Thyroid gland (tissue), 4 donors: ENCODE measurements around the gene SLAMF6. TPM values are rescaled to one million over a fixed set of nuclear protein-coding genes. Genes with fewer than 3 reads are reported as not detected.
"Not testable (repeated sequence)": the region's sequence is repeated elsewhere in the genome, so short reads cannot be mapped to it uniquely, and the experiment has no call there.

Source experiments
- DNase-seq, 2 donors: peaks; one replicate each; pipeline ENCODE4 v3.0.0-alpha.2; 2019
- H3K27ac ChIP-seq, 3 donors: fragments of 200-600 bp; sonication (generic); 1 replicate in 2 of 3; 2 replicates in 1 of 3; pipeline ENCODE4 v1.5.1; 2016 to 2019; ENCODE audit warnings: mild to moderate bottlenecking in 1 of 3, moderate library complexity in 1 of 3
- H3K27me3 ChIP-seq: fragments of 200-600 bp; sonication (generic); one replicate; pipeline ENCODE4 v1.5.1; 2019
- H3K36me3 ChIP-seq, 2 donors: fragments of 200-600 bp; sonication (generic); one replicate each; pipeline ENCODE4 v1.5.1; 2016 to 2019
- H3K4me1 ChIP-seq, 2 donors: fragments of 200-600 bp; sonication (generic); one replicate each; pipeline ENCODE4 v1.5.1; 2017 to 2019
- H3K4me3 ChIP-seq, 3 donors: fragments of 200-600 bp; sonication (generic); replicated peaks in 1 of 3; 1 replicate in 2 of 3; 2 replicates in 1 of 3; pipeline ENCODE4 v1.5.1; 2016; ENCODE audit warnings: mild to moderate bottlenecking in 1 of 3
- H3K9me3 ChIP-seq: fragments of 200-600 bp; sonication (generic); one replicate; pipeline ENCODE4 v1.5.1; 2017
- CTCF ChIP-seq, 6 experiments: fragments of 200-600 bp in 3 of 6; fragments of 450-650 bp in 3 of 6; sonication (generic) in 3 of 6; IDR thresholded peaks; one replicate each; pipeline ENCODE4 v1.5.1; 2016 to 2019; ENCODE audit warnings: antibody characterized with exemption in 6 of 6, mild to moderate bottlenecking in 2 of 6, inconsistent platforms in 1 of 6, moderate library complexity in 1 of 6
- POLR2A ChIP-seq, 2 donors: fragments of 450-650 bp; IDR thresholded peaks; one replicate each; pipeline ENCODE4 v1.6.1; 2017; ENCODE audit warnings: antibody characterized with exemption in 2 of 2, mild to moderate bottlenecking in 2 of 2, moderate library complexity in 1 of 2
- WGBS, 2 donors: methylation state at CpG; one replicate each; pipeline ENCODE4 v1.1.5; 2017; 5-methylcytosine and 5-hydroxymethylcytosine counted together
- intact Hi-C: fragments of 100-400 bp; cut with DNase I; formaldehyde crosslinking; loops from one replicate; pipeline ENCODE4 v1.15.1; 2023
- total RNA-seq, 4 donors: library from RNA; depleted of rRNA; stranded (reverse); fragments of >200 nt; gene quantifications; one replicate each; pipeline ENCODE4 v1.2.3, GENCODE V29; 2016

Gene SLAMF6
- total RNA-seq, 4 donors from 2014 or later = 1.3 to 3.6 (median 1.7) TPM

GRCh38 chr1:160504651-160505050 is 18.4 kb downstream of the SLAMF6 start:
- no peak overlapping the region for H3K4me3 ChIP-seq
- DNase-seq = no peak
- intact Hi-C loops = no loop called here
- no peaks in the 10 kb centered on the region for H3K36me3 ChIP-seq
- H3K27ac ChIP-seq = no peak overlapping the region
- no peaks in the 10 kb centered on the region for H3K4me1 ChIP-seq
- TF ChIP-seq POLR2A (IDR thresholded peaks at IDR 0.05) (no peak), CTCF (IDR thresholded peaks at IDR 0.05) (no peak)
- H3K27me3 ChIP-seq = no peaks in the 10 kb centered on the region
- no peaks in the 10 kb centered on the region for H3K9me3 ChIP-seq
- 89 to 93% methylated on average over 2 of the region's 2 CpGs for WGBS, 2 donors

- Histone ChIP-seq H3K36me3 (no peaks in the 10 kb centered on the region), H3K9me3 (no peaks in the 10 kb centered on the region), H3K27ac (no peak overlapping the region), H3K4me3 (no peak overlapping the region), H3K4me1 (no peaks in the 10 kb centered on the region), H3K27me3 (no peaks in the 10 kb centered on the region)
- TF ChIP-seq POLR2A (IDR thresholded peaks at IDR 0.05) = no peak
- WGBS, 2 donors = 91 to 95% methylated on average over 6 of the region's 6 CpGs
- DNase-seq = no peak
- intact Hi-C loops = no loop called here
These were observed 20.0 kb downstream of the SLAMF6 start for GRCh38 chr1:160503087-160503486.

GRCh38 chr1:160500321-160500990 is 22.6 kb downstream of the SLAMF6 start:
- Histone ChIP-seq H3K4me3 (no peak overlapping the region), H3K27me3 (no peaks in the 10 kb centered on the region), H3K36me3 (no peaks in the 10 kb centered on the region), H3K27ac (no peak overlapping the region), H3K9me3 (no peaks in the 10 kb centered on the region), H3K4me1 (no peaks in the 10 kb centered on the region)
- DNase-seq = no peak
- 48 to 74% methylated on average over 1 of the region's 1 CpG for WGBS, 2 donors
- TF ChIP-seq POLR2A (IDR thresholded peaks at IDR 0.05) = no peak
- TF ChIP-seq CTCF (IDR thresholded peaks at IDR 0.05) = no peak
- intact Hi-C loops = no loop called here

GRCh38 chr1:160499631-160500030 is 23.4 kb downstream of the SLAMF6 start:
- H3K36me3 ChIP-seq = no peaks in the 10 kb centered on the region
- H3K4me3 ChIP-seq = no peak overlapping the region
- no peaks in the 10 kb centered on the region for H3K27me3 ChIP-seq
- H3K27ac ChIP-seq = no peak overlapping the region
- no peaks in the 10 kb centered on the region for H3K4me1 ChIP-seq
- WGBS, 2 donors = 91 to 92% methylated on average over 1 of the region's 1 CpG
- no peak for TF ChIP-seq CTCF (IDR thresholded peaks at IDR 0.05)
- no peak for TF ChIP-seq POLR2A (IDR thresholded peaks at IDR 0.05)
- intact Hi-C loops = no loop called here
- no peak for DNase-seq
- H3K9me3 ChIP-seq = no peaks in the 10 kb centered on the region

GRCh38 chr1:160498301-160499065 is 24.6 kb downstream of the SLAMF6 start:
- intact Hi-C loops, H3K9me3 ChIP-seq, H3K4me1 ChIP-seq, DNase-seq, H3K36me3 ChIP-seq, H3K4me3 ChIP-seq, H3K27me3 ChIP-seq, H3K27ac ChIP-seq: not testable (repeated sequence)
- WGBS, 2 donors = 85 to 88% methylated on average over 3 of the region's 3 CpGs

GRCh38 chr1:160496334-160496733 is 26.7 kb downstream of the SLAMF6 start:
- Histone ChIP-seq H3K4me3 (no peak overlapping the region), H3K9me3 (no peaks in the 10 kb centered on the region), H3K27me3 (no peaks in the 10 kb centered on the region), H3K27ac (no peak overlapping the region), H3K36me3 (no peaks in the 10 kb centered on the region), H3K4me1 (no peaks in the 10 kb centered on the region)
- intact Hi-C loops = no loop called here
- TF ChIP-seq POLR2A (IDR thresholded peaks at IDR 0.05) (no peak), CTCF (IDR thresholded peaks at IDR 0.05) (no peak)
- DNase-seq = no peak
- WGBS, 2 donors = 86 to 91% methylated on average over 4 of the region's 4 CpGs
